Measurements from ENCODE around the gene HSPBAP1.

HSPBAP1 gene

GRCh38 chr3:122793568-122794416 is at the start of gene HSPBAP1:
Gene HSPBAP1 (minus strand): TSS chr3:122793831. CDS start chr3:122793680, 151 bp downstream.
- DNase-seq (ENCODE audit: low spot score), result peak; percentile 92

DNA sequence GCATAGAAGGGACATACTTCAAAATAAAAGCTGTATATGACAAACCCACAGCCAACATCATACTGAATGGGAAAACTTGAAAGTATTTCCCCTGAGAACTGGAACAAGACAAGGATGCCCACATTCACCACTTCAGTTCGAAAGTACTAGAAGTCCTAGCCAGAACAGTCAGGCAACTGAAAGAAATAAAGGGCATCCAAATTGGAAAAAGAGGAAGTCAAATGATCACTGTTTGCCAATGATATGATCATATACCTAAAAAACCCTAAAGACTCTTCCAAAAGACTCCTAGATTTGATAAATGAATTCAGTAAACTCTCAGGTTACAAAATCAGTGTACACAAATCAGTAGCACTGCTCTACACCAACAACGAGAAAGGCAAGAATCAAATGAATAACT is 42.0 kb upstream of the HSPBAP1 start:
- no peak for DNase-seq (ENCODE audit: low spot score)

- DNase-seq (ENCODE audit: low spot score), result no peak
Measured at GRCh38 chr3:122828281-122828680, 34.6 kb upstream of the HSPBAP1 start.

DNA sequence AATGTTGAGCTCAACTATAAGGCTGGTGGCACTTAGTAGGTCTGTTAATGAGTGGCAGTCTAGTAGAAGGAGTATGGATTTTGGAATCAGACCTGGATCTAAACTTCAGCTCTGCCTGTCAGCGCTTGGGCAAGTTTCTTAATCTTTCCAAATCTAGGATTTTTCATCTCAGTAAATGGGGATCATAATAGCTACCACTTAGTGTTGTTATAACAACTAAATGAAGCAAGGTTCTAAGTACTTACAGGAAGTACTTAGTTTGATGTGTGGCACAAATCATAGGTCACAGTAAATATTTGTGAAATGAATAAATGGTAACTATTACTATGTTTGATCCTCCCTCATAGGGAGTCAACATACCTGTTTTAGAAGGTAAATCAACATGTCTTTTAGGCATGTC is 32.6 kb upstream of the HSPBAP1 start:
- DNase-seq (ENCODE audit: low spot score), result no peak

GRCh38 chr3:122825460-122825859 is 31.8 kb upstream of the HSPBAP1 start:
- DNase-seq (ENCODE audit: low spot score), result no peak

DNA sequence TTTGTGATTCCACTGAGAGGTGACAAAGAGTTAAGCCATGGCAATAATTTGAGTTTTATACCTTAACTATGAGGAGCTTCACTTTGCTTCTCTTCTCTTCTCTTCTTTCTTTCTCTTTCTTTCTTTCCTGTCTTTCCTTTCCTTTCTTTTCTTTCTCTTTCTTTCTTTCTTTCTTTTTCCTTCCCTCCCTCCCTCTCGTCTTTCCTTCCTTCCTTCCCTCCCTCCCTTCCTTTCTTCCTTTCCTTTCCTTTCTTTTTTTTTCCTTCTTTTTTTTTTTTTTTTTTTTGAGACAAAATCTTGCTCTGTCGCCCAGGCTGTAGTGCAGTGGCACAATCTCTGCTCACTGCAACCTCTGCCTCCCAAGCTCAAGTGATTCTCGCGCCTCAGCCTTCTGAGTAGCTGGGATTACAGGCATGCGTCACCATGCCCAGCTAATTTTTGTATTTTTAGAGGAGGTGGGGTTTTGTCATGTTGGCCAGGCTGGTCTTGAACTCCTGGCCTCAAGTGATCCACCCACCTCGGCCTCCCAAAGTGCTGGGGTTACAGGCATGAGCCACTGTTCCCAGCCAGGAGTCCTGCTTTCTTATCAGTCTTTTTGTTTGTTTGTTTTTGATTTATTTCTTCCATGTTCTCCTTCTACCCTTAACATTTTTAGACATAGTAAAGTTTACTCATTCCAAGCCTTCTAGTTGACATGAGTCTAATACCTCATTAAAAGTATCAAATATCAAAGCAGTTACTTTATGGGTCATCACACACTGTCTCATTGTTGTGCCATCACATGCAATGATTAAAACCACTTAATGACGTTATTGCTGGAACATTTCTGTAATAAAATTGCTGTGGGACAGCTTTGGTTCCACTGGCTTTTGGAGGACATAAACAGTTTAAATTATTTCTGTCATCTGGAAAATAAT is 31.1 kb upstream of the HSPBAP1 start:
- DNase-seq (ENCODE audit: low spot score), result no peak

GRCh38 chr3:122816587-122816986 is 23.0 kb upstream of the HSPBAP1 start:
- DNase-seq (ENCODE audit: low spot score), result no peak

DNA sequence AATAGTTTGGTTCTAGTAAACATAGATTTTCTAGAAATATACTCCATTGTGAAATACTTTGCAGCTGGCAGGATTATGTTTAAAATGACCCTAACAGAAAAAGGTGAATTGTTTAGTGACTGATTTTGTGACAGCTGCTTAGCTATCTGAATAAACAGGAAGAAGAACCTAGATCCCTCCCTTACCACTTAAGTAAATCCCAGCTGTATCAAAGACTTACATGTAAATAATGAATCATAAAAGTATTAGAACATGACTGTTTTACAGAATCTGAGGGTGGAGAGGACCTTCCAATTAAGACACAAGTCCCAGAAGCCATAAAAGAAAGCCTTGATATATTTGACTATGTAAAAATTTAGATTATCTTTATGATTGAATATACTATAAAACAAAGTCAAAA is 17.1 kb upstream of the HSPBAP1 start:
- DNase-seq (ENCODE audit: low spot score), result no peak

GRCh38 chr3:122803977-122804376 is 10.3 kb upstream of the HSPBAP1 start:
- no peak for DNase-seq (ENCODE audit: low spot score)

DNA sequence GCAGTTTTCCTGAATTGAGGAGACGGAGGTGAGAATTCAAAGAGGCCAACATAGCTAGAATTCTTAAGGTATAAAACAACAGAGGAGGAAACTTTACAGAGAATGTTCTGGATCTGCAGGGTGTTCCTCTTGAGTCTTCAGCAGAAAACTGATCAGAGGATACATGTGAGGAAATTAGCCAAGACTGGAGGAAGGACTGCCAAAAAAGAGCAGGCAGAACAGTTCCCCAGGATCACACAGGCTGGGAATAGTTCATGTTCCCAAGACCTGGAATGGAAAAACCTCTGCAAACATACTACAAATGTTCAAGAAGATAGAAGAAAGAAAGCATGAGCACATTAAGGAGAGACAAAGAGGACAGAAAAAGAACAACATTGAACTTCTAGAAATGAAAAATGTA is 8.7 kb upstream of the HSPBAP1 start:
- no peak for DNase-seq (ENCODE audit: low spot score)

DNA sequence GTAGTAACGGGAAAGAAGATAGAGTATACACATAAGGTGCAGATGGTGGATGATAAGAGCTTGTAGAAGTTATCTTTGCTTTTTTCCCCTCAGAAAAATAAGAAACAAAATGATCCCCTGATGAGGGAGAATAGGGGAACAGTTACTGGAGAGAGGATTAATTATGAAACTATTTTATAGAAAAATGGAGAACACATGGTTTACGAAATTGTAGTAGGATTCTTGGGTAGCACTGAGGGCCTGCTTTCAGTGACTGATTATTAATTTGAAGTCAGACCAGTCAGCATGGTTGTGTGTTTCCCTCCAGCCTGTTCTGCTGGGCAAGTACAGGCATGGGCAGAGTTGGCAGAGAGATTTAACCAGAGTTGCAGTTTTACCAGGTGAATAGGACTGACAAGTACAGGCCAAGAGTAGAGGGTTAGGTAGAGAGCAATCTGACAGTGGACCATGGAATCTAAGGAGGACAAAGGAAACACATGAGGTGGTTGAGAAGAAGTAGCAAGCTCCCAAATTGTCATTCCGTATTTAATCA is 7.1 kb upstream of the HSPBAP1 start:
- no peak for DNase-seq (ENCODE audit: low spot score)

GRCh38 chr3:122800031-122800430 is 6.4 kb upstream of the HSPBAP1 start:
- DNase-seq (ENCODE audit: low spot score), result no peak

DNA sequence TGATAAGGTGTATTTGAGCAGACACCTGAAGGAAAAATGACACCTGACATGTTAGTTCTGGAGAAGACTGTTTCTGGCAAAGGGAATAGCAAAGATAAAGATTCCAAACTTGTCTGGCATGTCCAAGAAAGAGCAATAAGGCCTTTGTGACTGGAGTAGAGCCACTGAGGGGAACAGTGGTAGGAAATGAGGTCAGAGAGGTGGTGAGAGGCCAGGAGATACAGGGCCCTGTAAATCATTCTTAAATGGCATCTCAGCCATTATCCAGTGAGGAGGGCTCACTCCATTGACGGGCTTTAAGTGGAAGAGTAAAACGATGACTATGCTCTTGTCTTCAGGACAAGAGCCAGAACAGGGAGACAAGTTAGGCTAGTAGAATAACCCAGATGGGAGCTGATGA is 5.7 kb upstream of the HSPBAP1 start:
- DNase-seq (ENCODE audit: low spot score), result no peak

DNA sequence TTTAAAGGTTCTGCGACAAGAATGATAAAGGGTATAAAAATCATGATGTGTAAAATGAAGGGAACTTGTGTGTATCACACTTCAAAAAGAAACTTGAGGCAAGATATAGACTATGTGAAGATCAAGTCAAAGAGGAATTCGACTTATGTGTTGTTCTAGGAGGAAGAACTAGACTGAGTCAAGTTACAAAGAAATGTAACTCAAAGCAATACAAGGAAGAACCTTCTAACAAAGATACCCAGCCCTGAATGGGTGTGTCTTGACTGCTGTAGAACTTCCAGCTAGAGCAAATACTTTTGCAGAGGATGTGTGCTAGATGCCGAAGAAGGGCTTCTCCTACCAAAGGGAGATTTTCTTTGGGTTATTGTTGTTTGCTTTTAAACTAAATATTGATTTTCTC is 3.7 kb upstream of the HSPBAP1 start:
- no peak for DNase-seq (ENCODE audit: low spot score)

DNA sequence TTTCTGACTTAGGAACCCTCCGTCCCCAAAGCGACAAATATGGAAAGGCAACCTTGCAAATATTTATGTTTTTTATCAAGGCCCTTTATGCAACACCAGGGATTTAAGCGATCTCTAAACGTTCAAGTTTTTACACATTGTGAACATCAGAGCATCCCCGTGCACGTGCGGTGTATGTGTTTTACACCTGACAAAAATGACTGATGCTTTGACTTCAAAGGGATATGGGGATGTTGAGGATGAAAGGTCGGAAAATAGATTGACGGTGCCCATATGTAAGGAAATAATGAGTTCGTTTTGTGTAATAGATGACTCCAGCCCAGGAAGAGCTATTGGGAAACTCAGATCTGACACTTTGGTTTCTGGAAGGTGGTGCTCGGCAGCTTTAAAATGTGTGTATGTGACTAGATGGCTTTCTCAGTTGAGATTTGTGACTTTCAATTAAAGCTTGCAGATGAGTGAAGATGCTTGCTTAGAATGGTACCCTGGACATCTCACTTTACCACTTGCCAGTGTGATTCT is 2.1 kb upstream of the HSPBAP1 start:
- DNase-seq (ENCODE audit: low spot score), result peak; percentile 31

DNA sequence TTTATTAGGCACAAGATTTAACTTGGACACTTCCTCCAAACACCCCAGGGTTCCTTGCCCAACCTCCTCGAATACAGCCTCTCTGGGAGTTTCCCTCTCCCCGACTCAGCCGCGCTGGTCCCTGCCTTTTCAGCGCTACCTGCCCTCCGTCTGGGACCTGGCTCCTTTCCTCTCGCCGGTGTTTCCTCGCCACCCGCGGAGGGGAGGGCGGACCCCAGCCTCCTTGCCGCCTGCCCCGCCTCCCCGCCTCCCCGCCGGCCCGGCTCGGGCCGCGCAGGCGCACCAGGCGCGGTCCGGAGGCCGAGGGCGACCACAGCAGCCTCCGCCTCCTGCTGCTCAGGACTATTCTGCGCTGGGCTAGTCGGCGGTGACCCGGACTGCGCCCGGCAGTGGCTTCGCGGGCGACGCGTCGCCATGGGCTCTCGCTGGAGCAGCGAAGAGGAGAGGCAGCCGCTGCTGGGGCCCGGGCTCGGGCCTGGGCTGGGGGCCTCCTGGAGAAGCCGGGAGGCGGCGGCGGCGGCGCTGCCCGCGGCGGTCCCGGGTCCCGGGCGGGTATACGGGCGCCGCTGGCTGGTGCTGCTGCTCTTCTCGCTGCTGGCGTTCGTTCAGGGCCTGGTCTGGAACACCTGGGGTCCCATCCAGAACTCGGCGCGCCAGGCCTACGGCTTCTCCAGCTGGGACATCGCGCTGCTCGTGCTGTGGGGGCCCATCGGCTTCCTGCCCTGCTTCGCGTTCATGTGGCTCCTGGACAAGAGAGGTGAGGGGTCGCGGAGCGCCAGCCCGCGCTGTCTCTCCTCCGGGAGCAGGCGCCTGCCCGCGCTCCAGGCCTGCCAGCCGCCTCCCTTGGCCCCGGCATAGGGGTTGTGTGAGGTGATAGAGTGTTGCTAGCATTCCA is 1.4 kb upstream of the HSPBAP1 start, which contains the start of gene SLC49A4:
Gene SLC49A4, plus strand, starts transcription at position 291 of the 895 bp plus-strand sequence. Its CDS starts 124 bp downstream, at position 415.
- peak; percentile 75 for DNase-seq (ENCODE audit: low spot score)

DNA sequence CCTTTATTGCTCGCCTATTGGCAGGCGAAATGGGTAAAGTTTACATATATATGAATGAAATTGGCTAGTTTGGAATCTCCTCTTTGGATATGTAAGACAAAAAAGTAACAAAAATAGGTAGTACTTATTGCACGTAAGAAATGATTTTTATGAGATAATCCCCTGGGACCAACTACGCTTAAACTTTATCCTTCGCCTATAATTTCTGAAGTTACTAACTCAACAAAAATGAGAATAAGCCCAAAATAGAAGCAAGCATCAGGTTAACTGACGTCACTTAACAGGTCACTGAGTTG is 800 bp upstream of the HSPBAP1 start:
- no peak for DNase-seq (ENCODE audit: low spot score)

DNA sequence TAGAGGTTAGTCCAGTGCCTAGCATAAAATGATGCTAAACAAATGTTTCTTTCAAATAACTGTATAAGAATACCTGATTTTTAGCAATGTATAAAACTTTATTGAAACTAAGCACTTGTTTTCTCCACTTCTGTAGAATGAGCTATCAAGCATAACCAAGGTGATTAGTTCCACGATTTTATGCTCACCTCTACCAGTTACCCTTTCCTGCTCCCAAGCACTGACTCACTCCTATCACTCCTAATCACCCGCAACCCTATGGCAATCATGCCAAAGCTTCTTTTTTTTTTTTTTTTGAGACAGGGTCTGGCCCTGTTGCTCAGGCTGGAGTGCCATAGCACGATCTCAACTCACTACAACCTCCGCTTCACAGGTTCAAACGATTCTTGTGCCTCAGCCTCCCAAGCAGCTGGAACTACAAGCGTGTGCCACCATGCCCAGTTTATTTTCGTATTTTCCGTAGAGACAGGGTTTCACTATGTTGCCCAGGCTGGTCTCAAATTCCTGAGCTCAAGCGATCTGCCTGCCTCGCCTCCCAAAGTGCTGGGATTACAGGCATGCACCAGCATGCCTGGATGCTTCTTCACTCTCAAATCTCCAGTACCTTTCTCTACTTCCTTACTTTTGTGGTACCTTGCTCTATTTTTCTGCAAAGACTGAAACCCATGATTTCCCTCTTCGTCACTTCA is 3.9 kb downstream of the HSPBAP1 start:
- DNase-seq (ENCODE audit: low spot score), result no peak

GRCh38 chr3:122787872-122788271 is 5.8 kb downstream of the HSPBAP1 start:
- DNase-seq (ENCODE audit: low spot score), result no peak

DNA sequence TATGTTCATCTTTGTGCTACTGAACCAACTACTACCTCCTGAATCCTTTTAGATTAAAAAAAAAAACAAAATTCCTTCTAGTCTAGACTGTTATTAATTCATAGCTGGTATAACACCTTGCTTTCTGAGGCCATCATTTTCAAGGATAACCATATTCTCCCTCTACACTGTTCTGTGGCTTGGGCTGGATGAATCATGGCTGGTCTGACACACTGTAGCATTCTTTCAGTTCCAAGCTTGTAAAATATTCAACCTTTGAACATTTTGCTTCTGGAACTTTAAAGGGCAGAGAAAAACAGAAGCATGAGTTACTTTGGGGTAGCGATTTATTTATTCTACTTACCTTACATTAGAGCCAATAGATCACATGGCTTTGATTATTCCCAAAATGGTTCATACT is 7.6 kb downstream of the HSPBAP1 start:
- no peak for DNase-seq (ENCODE audit: low spot score)

DNA sequence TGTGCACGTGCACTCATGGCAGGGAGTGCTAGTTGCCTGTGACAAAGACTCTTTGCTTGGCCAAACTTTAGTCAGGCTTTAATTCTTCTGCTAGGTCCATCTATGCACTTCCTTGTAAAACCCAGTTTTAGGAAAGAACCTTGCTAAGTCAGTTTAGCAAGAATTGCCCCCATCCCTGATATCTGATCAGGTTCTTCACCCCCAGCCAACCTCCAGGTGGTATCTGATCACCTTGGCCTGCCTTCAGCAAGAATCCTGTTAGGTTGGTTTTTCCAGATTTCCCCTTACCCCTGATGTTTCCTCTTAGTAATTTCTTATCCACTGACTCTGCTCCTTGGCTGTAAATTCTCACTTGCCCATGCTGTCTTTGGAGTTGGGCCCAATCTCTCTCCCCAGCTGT is 8.4 kb downstream of the HSPBAP1 start:
- DNase-seq (ENCODE audit: low spot score), result no peak

Data from cerebellar cortex (tissue), 1 donor.